Liver (tissue), 9 donors: ENCODE data around the gene ZNRF4. TPM values are rescaled to one million over a fixed set of nuclear protein-coding genes. Genes with fewer than 3 reads are reported as not detected.

ENCODE experiments used
- DNase-seq: peaks from one replicate; pipeline ENCODE4 v3.0.0-alpha.2; 2017; ENCODE audit warnings: low spot score
- H3K27ac ChIP-seq, 2 donors: one replicate each; pipeline ENCODE4 v1.7.0; 2013; ENCODE audit warnings: inconsistent platforms in 2 of 2, low read length in 2 of 2, control low read depth in 1 of 2, low read depth in 1 of 2, mild to moderate bottlenecking in 1 of 2
- H3K27me3 ChIP-seq, 4 donors: one replicate each; pipeline versions ENCODE4 v1.6.1 to v1.7.0; 2013; ENCODE audit warnings: low read length in 3 of 4, inconsistent platforms in 1 of 4, mild to moderate bottlenecking in 1 of 4, moderate library complexity in 1 of 4; ENCODE audit not compliant: control insufficient read depth in 4 of 4, insufficient read depth in 4 of 4
- H3K36me3 ChIP-seq, 4 donors: one replicate each; pipeline versions ENCODE4 v1.6.1 to v1.7.0; 2013; ENCODE audit warnings: low read length in 3 of 4, mild to moderate bottlenecking in 3 of 4, low read depth in 1 of 4, moderate library complexity in 1 of 4; ENCODE audit not compliant: control insufficient read depth in 4 of 4, insufficient read depth in 3 of 4
- H3K4me1 ChIP-seq, 4 donors: one replicate each; pipeline versions ENCODE4 v1.6.1 to v1.7.0; 2013; ENCODE audit warnings: low read length in 3 of 4, mild to moderate bottlenecking in 3 of 4, moderate library complexity in 1 of 4; ENCODE audit not compliant: control insufficient read depth in 4 of 4, insufficient read depth in 4 of 4
- H3K4me3 ChIP-seq, 3 donors: one replicate each; pipeline versions ENCODE4 v1.6.1 to v1.7.0; 2013; ENCODE audit warnings: low read length in 3 of 3, control low read depth in 1 of 3, low read depth in 1 of 3, mild to moderate bottlenecking in 1 of 3
- H3K9ac ChIP-seq, 2 donors: one replicate each; pipeline ENCODE4 v1.7.0; 2013; ENCODE audit warnings: low read length in 2 of 2, mild to moderate bottlenecking in 2 of 2, moderate library complexity in 2 of 2, control low read depth in 1 of 2, low read depth in 1 of 2
- H3K9me3 ChIP-seq, 4 donors: one replicate each; pipeline versions ENCODE4 v1.6.1 to v1.7.0; 2013; ENCODE audit warnings: low read length in 3 of 4; ENCODE audit not compliant: control insufficient read depth in 4 of 4
- ATF3 ChIP-seq: IDR thresholded peaks from 2 replicates; pipeline ENCODE4 v1.6.1; 2016; ENCODE audit warnings: antibody characterized with exemption
- CTCF ChIP-seq: fragments of 150-350 bp; IDR thresholded peaks from 2 replicates; pipeline ENCODE4 v1.5.1; 2017; ENCODE audit warnings: improper control_type of control experiment, low read depth, low read length; ENCODE audit not compliant: missing input control
- EGR1 ChIP-seq, 2 donors: IDR thresholded peaks; 2 replicates each; pipeline ENCODE4 v1.6.1; 2016 to 2018; ENCODE audit warnings: antibody characterized with exemption in 2 of 2, low read depth in 2 of 2
- FOXA1 ChIP-seq: IDR thresholded peaks from 2 replicates; pipeline ENCODE4 v1.6.1; 2016; ENCODE audit warnings: antibody characterized with exemption
- FOXA2 ChIP-seq: IDR thresholded peaks from 2 replicates; pipeline ENCODE4 v1.6.1; 2016; ENCODE audit warnings: antibody characterized with exemption
- GABPA ChIP-seq, 2 donors: IDR thresholded peaks in 1 of 2; conservative IDR thresholded peaks in 1 of 2; 2 replicates each; pipeline ENCODE4 v1.6.1; 2016; ENCODE audit warnings: antibody characterized with exemption in 2 of 2, mild to moderate bottlenecking in 1 of 2, moderate library complexity in 1 of 2
- HNF4A ChIP-seq, 2 donors: conservative IDR thresholded peaks; 2 replicates each; pipeline ENCODE4 v1.6.1; 2016; ENCODE audit warnings: antibody characterized with exemption in 2 of 2, mild to moderate bottlenecking in 2 of 2
- HNF4G ChIP-seq: IDR thresholded peaks from 2 replicates; pipeline ENCODE4 v1.6.1; 2016; ENCODE audit warnings: antibody characterized with exemption
- JUND ChIP-seq, 2 donors: IDR thresholded peaks; 2 replicates each; pipeline ENCODE4 v1.6.1; 2016; ENCODE audit warnings: antibody characterized with exemption in 2 of 2
- MAX ChIP-seq: IDR thresholded peaks from 2 replicates; pipeline ENCODE4 v1.6.1; 2016; ENCODE audit warnings: antibody characterized with exemption
- NR2F2 ChIP-seq: IDR thresholded peaks from 2 replicates; pipeline ENCODE4 v1.6.1; 2016; ENCODE audit warnings: antibody characterized with exemption
- RAD21 ChIP-seq, 2 donors: IDR thresholded peaks; 2 replicates each; pipeline ENCODE4 v1.6.1; 2016; ENCODE audit warnings: antibody characterized with exemption in 2 of 2, mild to moderate bottlenecking in 2 of 2
- RXRA ChIP-seq, 2 donors: IDR thresholded peaks; 2 replicates each; pipeline ENCODE4 v1.6.1; 2017 to 2018; ENCODE audit warnings: antibody characterized with exemption in 2 of 2, mild to moderate bottlenecking in 1 of 2
- SP1 ChIP-seq: IDR thresholded peaks from 2 replicates; pipeline ENCODE4 v1.6.1; 2018; ENCODE audit warnings: antibody characterized with exemption, mild to moderate bottlenecking
- TAF1 ChIP-seq: conservative IDR thresholded peaks from 2 replicates; pipeline ENCODE4 v1.6.1; 2016; ENCODE audit warnings: antibody characterized with exemption, mild to moderate bottlenecking
- YY1 ChIP-seq: IDR thresholded peaks from 2 replicates; pipeline ENCODE4 v1.6.1; 2016; ENCODE audit warnings: antibody characterized with exemption, mild to moderate bottlenecking
- ZBTB33 ChIP-seq: IDR thresholded peaks from 2 replicates; pipeline ENCODE4 v1.6.1; 2016; ENCODE audit warnings: antibody characterized with exemption
- WGBS: extraction: QIAGEN DNeasy Blood & Tissue Kit; methylation state at CpG from one replicate; pipeline ENCODE4 v1.1.7; 2013; 5-methylcytosine and 5-hydroxymethylcytosine counted together
- polyA plus RNA-seq, 2 donors: library from polyadenylated mRNA; stranded (reverse) in 1 of 2; unstranded in 1 of 2; fragments of 200-250 nt in 1 of 2; fragments of >200 nt in 1 of 2; fragmentation: Nextera tagmentation in 1 of 2; extraction: Ambion mirVana in 1 of 2; gene quantifications; one replicate each; pipeline versions ENCODE4 v1.2.1 to v1.2.3, GENCODE V29; 2013 to 2015
- total RNA-seq, 2 donors: library from RNA; depleted of rRNA; stranded (reverse); fragments of >200 nt; gene quantifications; one replicate each; pipeline ENCODE4 v1.2.3, GENCODE V29; 2014
- donor health status: healthy.
- donor health status: healthy.
- donor health status: healthy.
- donor health status: healthy.
- donor health status: healthy.

Gene ZNRF4
- total and polyA plus RNA-seq, 4 donors: not detected

GRCh38 chr19:5466072-5466471, 10.9 kb downstream of the ZNRF4 start:
- Histone ChIP-seq H3K4me1 (no peaks in the 10 kb centered on the region), H3K27me3 (no peaks in the 10 kb centered on the region), H3K36me3 (no peaks in the 10 kb centered on the region), H3K9ac (no peak overlapping the region), H3K27ac (no peak overlapping the region), H3K4me3 (no peak overlapping the region), H3K9me3 (no peaks in the 10 kb centered on the region)
- WGBS: 80% methylated on average over 7 of the region's 7 CpGs
- TF ChIP-seq RAD21 (IDR thresholded peaks at IDR 0.05) (no peak), HNF4A (conservative IDR thresholded peaks at IDR 0.05) (no peak), ZBTB33 (no peak), SP1 (no peak), FOXA1 (no peak), TAF1 (no peak), ATF3 (no peak), CTCF (no peak), MAX (no peak), JUND (IDR thresholded peaks at IDR 0.05) (no peak), GABPA (IDR thresholded peaks at IDR 0.05 in 1 of 2, conservative IDR thresholded peaks at IDR 0.05 in 1 of 2) (no peak)
- DNase-seq: no peak

DNA sequence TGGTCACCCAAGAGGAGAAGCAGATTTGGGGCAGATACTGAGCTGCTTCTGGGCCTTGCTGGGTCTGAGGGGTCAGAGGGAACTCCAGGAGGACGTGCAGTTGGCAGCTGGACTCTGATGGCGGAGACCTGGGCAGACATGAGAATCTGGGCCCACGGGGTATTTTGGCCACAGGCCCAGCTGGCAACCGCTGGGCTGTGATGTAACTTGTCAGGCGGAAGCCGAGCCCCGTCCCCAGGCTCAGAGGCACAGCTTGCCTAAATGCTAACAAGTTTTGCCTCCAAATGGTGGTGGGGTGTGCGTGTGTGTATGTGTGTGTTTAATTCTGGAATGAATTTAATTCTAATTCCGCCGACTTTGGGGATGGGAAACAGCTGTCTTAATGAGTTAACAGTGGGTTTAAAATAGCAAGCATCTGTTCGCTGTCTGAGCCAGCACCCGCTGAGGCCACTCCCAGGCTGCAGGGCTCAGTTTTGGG, 11.6 kb downstream of the ZNRF4 start:
- H3K4me3 ChIP-seq: no peak overlapping the region
- 45% methylated on average over 12 of the region's 12 CpGs for WGBS
- no peak for TF ChIP-seq CTCF
- no peak for TF ChIP-seq FOXA1
- no peak for TF ChIP-seq EGR1 (IDR thresholded peaks at IDR 0.05; ENCODE audit: low read depth in 2 of 2)
- TF ChIP-seq TAF1: no peak
- TF ChIP-seq FOXA2: no peak
- TF ChIP-seq RAD21 (IDR thresholded peaks at IDR 0.05): no peak
- no peak for TF ChIP-seq RXRA (IDR thresholded peaks at IDR 0.05)
- TF ChIP-seq ZBTB33: no peak
- TF ChIP-seq YY1: no peak
- TF ChIP-seq HNF4A (conservative IDR thresholded peaks at IDR 0.05): no peak
- no peak for TF ChIP-seq NR2F2
- no peak for TF ChIP-seq JUND (IDR thresholded peaks at IDR 0.05)
- TF ChIP-seq GABPA (IDR thresholded peaks at IDR 0.05 in 1 of 2, conservative IDR thresholded peaks at IDR 0.05 in 1 of 2): no peak
- TF ChIP-seq HNF4G: no peak
- TF ChIP-seq SP1: no peak
- H3K9me3 ChIP-seq: no peaks in the 10 kb centered on the region
- no peaks in the 10 kb centered on the region for H3K27me3 ChIP-seq
- H3K36me3 ChIP-seq: no peaks in the 10 kb centered on the region
- H3K9ac ChIP-seq: no peak overlapping the region
- H3K4me1 ChIP-seq: no peaks in the 10 kb centered on the region
- H3K27ac ChIP-seq: no peak overlapping the region
- DNase-seq: no peak
